Left cardiac atrium (tissue), 4 donors: Measurements from ENCODE around the gene DACT3. TPM values are rescaled to one million over a fixed set of nuclear protein-coding genes. Genes with fewer than 3 reads are reported as not detected.

Experiments used
- ATAC-seq, 2 donors: fragments of 200-7000 bp; cut with Tn5 transposase; one replicate each; pipeline ENCODE4 v1.9.1; 2020; ENCODE audit warnings: mild to moderate bottlenecking in 2 of 2, moderate library complexity in 2 of 2
- DNase-seq: peaks from one replicate; pipeline ENCODE4 v3.0.0-alpha.2; 2020
- intact Hi-C, 2 donors: fragments of 100-400 bp; cut with DNase I; formaldehyde crosslinking; loops; one replicate each; pipeline versions ENCODE4 v1.14.1 to v1.15.1; 2022 to 2023
- long read RNA-seq: library from polyadenylated mRNA; unstranded; transcript quantifications from one replicate; pipeline ENCODE4 v2.0.0, GENCODE V29; 2021
- total RNA-seq, 2 donors: library from RNA; stranded (reverse); fragmentation: NEBNext Ultra II Directional; extraction: Animal tissue kit (Norgen Biotek cat#: 25700); gene quantifications; one replicate each; pipeline ENCODE4 v1.2.1, GENCODE V29; 2021
- donor health status: DM: no; HTN: yes; CAD: no.
- donor health status: DM: no; HTN: yes; CAD: no; lungs with severe emphysema.
- donor health status: DM: yes; HTN: yes; CAD: no.
- donor health status: Dilated cardiomyopathy.

DACT3 gene, protein sequence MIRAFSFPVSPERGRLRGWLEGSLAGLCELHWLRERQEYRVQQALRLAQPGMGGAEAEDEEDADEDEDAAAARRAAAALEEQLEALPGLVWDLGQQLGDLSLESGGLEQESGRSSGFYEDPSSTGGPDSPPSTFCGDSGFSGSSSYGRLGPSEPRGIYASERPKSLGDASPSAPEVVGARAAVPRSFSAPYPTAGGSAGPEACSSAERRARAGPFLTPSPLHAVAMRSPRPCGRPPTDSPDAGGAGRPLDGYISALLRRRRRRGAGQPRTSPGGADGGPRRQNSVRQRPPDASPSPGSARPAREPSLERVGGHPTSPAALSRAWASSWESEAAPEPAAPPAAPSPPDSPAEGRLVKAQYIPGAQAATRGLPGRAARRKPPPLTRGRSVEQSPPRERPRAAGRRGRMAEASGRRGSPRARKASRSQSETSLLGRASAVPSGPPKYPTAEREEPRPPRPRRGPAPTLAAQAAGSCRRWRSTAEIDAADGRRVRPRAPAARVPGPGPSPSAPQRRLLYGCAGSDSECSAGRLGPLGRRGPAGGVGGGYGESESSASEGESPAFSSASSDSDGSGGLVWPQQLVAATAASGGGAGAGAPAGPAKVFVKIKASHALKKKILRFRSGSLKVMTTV
- total RNA-seq, result 10 to 100 TPM; 15.1 to 15.4 TPM
- long read RNA-seq, partial matches to known transcripts, result 0 of 2 reads
- long read RNA-seq, other reads (novel, unspliced or antisense), result 2 of 2 reads

DNA sequence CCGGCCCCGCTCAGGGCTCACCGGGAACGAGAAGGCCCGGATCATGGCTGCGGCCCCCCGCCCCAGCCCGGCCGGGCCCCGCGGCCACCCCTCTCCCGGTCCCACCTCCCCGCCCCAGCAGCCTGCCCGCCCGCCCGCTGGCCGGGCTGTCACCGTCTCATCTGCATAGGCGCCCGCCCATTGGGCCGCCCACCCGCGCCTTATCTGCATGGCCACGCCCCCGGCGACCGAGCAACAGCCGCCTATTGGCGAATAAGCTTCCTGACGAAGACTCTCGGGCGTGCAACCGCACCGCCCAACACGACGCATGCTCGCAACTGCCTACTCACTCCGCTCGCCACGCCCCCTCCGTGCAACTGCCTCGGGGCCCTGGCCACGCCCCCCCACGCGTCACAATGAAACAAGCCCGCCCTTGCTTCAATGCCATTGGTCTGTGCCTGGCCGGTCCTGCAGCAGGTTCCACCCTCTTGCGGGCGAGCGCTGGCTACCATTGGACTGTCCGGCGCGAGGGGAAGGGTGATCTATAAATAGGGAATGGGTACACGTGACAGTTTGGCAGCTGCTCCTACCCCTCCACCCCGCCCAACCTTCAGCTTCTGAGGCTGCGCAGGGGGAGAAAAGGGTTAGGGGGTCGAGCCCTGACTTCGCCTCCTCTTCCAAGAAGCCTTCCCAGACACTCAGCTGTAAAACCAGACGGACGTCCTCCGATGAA lies at the start of gene DACT3:
Gene DACT3, minus strand, starts transcription at position 163 of the 712 bp plus-strand sequence. Its CDS starts 118 bp downstream, at position 45.
- peak; percentile 94 to 97 for ATAC-seq
- intact Hi-C loops, result loop anchor here in 1 of 2 donors (10.0 kb wide), 1 partner anchor 46 kb away; no protein-coding TSS in a partner anchor
- peak; percentile 100 for DNase-seq

DNA sequence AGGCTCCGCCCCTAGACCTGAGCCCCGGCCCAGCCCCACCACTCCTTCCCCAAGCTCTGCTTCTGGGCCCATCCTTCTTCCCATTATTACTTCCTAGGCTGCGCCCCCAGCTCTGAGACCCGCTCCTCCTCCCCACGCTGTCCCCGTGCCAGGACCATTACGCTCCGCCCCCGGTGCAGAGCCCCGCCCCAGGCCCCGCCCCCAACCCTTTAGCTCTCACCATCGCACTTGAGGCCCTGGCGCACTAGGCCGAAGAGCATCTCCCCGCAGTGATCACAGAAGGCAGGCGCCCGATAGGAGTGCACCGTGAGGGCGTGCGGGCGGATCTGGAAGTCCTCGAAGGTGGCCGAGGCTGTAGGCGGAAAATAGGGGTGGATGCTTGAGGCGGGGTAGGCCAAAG lies 49.7 kb upstream of the DACT3 start:
- intact Hi-C loops, result no loop called here
- DNase-seq (no peak), ATAC-seq (no peak)

DNA sequence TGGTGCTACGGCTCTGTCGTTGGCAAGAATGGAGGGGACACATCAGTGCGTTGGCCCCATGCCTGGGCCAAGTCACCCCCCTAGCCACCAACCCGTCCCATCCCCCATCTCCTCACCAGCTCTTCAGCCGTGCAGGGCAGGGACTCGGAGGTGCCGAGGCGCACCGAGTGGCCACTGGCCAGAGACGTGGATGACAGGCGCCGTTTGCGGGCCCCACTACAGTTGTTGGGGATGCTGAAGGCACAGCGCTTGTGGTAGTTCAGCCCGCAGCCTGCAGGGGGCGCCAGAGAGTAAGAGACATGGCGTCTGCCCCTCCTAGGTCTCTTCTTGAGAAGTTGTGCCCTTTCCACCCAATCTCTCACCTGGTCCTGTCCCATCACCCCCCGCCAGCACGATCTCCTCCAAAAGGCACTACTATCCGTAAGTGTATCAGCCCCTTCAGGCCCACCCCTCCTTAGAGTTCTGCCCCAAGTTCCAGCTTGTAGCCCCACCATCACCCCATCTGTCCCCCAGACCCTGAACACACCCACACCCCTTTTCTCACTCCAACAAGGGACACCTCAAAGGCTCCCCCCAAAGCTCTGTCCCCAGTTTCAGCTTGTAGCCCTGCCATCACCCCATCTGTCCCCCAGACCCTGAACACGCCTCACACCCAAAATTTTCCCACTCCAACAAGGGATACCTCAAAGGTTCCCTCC lies 43.5 kb upstream of the DACT3 start:
- ATAC-seq (peak; percentile 74 to 89), DNase-seq (peak; percentile 75)
- intact Hi-C loops, result no loop called here

DNA sequence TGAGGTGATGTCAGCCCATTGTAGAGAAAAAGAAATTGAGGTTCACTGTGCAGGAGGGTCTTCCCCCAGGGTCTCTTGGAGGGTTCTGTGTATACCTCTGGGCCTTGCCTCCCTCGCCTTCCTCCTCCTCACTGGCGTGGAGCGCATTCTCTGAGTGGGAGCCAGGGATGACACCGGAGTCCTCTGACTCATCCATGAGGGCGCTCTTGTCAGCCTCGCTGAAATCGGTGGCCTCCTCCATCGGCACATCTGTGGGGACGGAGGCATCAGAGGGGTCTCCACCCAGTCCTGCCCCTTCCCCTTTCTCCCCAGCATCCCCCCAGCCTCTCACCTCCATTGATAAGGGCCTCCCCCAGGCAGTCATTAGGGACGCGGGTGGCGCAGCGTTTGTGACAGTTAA lies 39.7 kb upstream of the DACT3 start:
- no peak for DNase-seq
- intact Hi-C loops, result no loop called here
- no peak for ATAC-seq

DNA sequence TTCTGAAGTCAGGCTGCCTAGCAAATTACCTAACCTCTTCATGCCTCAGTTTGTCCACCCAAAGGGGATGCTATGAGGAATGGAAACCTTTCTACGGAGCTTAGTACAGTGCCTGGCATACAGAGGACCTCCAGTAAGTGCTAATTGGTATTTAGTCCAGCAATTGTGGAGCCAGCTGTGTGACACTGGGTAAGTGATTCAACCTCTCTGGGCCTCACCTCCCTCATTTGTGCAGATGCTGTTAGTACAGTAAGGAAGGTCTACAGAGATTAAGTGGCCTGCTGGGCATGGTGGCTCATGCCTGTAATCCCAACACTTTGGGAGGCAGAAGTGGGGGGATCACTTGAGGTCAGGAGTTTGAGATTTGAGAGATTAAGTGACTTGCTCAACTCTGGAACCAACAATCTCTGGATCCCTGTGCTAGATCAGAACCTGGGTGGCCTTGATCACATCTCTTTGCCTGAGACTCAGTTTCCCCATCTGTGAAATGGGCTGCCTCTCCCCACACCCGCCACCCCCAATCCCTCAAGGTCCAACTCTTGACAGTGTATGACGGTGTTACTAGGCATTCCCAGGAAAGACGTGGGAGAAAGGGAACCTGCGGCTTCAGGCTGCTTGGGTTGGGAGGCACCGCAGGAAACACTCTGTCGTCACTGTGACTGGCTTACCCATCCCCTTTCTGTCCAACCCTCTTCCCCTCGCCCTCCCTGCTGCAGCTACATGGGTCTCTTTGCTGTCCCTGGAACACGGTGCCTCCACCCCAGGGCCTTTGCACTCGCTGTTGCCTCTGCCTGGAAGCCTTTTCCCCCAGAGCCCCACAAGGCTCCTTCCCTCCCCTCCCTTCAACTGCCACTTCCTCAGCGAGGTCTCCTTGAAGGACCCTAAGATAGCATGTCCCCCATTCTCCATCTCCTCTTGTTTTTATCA lies 37.7 kb upstream of the DACT3 start:
- ATAC-seq (no peak), DNase-seq (no peak)
- intact Hi-C loops, result loop anchor here in 1 of 2 donors (5.0 kb wide), 1 partner anchor 39 kb away; no protein-coding TSS in a partner anchor

DNA sequence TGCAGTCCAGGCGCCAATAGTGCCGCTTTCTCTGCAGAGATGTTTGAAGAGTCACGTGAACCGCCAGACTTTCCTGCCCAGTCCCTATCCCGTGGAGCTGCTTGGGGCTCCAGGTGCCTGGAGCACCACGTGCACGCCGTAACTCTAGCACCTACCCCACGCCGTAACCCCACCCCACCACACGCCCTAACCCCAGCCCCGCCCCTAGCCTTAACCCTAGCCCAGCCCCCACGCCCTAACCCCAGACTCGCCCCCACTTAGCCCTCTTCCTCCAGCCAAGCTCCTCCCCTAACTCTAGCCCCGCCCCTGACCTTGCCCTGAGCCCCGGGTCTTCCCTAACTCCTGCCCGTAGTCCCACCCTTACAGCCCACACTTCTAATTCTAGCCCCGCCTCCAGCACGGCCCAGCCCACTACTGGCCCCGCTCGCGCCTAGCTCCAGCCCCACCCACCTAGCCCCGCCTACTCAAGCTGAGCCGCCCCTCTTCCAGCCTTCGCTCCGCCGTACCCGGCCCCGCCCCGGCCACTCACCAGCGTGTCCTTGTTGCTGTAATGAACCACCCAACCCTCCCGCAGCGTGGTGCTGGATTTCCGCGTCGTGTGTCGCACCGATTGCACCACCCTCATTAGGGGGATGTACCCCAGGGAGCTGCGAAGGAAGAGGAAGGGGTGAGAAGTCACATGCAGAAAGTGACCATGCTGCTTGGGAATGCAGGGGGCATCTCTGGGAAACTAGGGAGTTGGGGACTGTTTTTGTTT lies 36.4 kb upstream of the DACT3 start:
- DNase-seq (peak; percentile 94), ATAC-seq (peak; percentile 97 to 98)
- intact Hi-C loops, result loop anchor here in 1 of 2 donors (5.0 kb wide), 1 partner anchor 40 kb away; no protein-coding TSS in a partner anchor

DNA sequence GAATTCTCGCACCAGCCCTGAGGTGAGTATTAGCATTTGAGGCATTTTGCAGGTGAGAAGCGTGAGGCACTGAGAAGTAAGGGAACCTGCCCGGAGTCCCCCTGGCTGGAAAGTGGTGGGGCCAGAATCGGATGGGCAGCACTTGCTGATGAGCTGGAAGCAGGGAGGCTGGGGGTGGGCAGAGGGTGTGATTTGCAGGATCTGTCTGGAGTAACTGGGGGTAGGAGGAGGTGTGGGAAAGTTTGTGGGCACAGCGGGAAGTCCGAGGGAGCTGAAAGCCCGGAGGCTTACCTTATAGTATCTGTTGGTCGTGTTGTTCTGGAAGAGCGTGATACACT lies 35.9 kb upstream of the DACT3 start:
- intact Hi-C loops, result loop anchor here in 1 of 2 donors (5.0 kb wide), 1 partner anchor 40 kb away; no protein-coding TSS in a partner anchor
- ATAC-seq, result no peak
- no peak for DNase-seq

DNA sequence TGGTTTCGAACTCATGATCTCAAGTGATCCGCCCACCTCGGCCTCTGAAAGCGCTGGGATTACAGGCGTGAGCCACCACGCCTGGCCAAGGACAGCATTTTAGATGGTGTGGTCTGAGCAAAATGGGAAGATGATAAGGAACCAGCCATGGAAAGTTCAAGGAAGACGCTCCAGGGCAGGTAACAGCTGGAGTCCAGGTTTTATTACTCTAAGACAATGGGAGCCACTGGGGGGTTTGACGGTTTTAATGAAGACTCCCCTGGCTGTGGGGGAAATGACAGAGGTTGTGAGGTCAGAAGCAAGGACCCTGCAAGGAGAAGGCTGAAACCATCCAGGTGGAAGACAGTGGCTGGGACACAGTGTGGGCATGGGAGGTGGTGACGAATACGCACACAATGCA lies 35.1 kb upstream of the DACT3 start:
- DNase-seq (no peak), ATAC-seq (no peak)
- intact Hi-C loops, result loop anchor here in 1 of 2 donors (5.0 kb wide), 1 partner anchor 41 kb away; no protein-coding TSS in a partner anchor

DNA sequence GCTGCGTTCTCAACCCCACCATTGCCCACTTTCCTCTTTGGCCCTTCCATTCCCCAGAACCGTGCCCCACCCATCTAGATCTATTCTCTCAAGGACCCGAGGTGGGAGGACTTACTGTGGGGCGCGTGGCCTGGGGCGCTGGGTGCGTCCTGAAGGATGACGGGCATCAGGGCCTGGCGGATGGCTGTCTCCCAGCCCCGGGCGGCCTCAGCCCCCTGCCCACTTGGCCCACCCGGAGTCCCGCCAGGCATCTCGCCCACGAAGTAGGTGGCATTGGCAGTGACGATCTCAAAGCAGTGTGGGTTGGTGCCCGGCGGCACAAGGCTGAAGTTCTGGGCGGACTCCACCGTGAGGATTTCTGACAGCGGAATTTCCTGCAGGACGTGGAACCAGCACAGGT lies 32.8 kb upstream of the DACT3 start:
- intact Hi-C loops, result no loop called here
- DNase-seq (no peak), ATAC-seq (no peak)

DNA sequence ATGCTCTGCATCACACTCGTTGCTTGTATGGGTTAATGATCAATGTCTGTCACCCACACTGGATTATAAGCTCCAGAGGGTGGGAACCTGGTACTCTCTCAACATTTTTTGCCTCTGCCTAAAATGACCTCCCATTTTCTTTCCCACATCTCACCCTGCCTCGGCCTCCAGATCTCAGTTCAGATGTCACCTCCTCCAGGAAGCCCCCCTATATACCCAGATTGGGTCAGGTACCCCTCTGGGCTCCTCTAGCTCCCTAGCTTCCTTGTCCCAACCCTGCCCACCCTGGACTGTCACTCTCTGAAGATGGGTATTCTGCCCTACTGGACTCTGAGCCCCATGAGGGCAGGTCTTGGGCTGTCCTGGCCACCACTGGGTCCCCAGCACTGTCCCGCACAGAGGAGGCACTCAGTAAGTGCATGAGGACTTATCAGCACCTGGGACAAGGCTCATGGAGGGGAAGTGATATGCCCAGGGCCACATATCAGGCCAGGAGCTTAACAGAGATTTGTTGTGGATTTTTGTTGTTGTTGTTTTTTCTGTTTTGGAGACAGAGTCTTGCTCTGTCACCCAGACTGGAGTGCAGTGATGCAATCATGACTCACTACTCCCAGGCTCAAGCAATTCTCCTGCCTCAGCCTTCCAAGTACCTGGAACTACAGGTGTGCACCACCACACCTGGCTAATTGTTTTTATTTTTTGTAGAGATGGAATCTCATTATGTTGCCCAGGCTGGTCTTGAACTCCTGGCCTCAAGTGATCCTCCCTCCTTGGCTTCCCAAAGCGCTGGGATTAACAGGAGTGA lies 32.1 kb upstream of the DACT3 start:
- no peak for ATAC-seq
- no peak for DNase-seq
- intact Hi-C loops, result no loop called here

DNA sequence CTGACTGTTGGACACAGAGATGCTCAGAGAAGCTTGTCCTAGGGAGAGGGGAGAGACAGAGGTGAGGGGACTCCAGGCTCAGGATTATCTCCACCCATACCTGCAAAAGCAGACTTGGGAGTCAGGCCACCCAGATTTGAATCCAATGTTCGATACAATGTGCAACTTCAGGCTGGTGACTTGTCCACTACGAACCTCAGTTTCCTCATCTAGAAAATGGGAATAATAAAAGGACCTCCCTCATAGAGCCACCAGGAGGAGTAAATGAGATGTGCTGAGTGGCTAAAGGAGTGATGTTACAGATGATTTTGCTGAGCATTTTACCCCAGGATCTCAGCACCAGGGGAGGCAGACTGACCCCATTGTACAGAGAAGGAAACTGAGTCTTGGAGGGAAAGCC lies 31.0 kb upstream of the DACT3 start:
- intact Hi-C loops, result no loop called here
- no peak for DNase-seq
- ATAC-seq, result no peak

DNA sequence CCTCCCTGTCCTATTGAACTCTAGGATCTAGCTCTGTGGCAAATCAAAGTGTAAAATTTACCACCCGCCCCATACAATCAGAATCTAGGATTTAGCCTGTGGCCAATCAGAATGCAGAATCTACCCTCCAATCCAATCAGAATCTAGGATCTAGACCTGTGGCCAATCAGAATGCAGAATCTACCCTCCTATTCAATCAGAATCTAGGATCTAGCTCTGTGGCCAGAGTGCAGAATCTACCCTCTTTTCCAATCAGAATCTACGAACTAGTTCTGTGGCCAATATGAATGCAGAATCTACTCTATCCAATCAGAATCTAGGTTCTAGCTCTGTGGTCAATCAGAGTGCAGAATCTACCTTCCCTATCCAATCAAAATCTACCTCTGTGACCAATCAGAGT lies 30.1 kb upstream of the DACT3 start:
- ATAC-seq, result no peak
- intact Hi-C loops, result no loop called here
- DNase-seq, result no peak

DNA sequence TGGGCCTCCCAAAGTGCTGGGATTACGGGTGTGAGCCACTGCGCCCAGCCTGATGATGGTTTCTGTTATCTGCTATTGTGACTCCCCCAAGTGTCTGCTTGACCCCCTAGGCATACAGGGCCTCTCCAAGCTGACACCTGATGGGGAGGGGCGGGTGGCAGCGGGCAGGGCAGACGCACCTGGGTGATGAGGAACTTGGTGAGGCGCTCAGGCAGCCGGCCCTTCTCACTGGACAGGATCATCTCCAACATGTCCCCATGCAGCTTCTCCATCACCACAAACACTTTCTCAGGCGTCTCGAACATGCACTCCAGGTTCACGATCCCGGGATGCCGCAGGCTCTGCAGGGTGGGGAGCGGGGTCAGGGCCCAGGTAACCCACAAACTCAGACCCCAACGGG lies 28.4 kb upstream of the DACT3 start:
- intact Hi-C loops, result no loop called here
- no peak for DNase-seq
- no peak for ATAC-seq

DNA sequence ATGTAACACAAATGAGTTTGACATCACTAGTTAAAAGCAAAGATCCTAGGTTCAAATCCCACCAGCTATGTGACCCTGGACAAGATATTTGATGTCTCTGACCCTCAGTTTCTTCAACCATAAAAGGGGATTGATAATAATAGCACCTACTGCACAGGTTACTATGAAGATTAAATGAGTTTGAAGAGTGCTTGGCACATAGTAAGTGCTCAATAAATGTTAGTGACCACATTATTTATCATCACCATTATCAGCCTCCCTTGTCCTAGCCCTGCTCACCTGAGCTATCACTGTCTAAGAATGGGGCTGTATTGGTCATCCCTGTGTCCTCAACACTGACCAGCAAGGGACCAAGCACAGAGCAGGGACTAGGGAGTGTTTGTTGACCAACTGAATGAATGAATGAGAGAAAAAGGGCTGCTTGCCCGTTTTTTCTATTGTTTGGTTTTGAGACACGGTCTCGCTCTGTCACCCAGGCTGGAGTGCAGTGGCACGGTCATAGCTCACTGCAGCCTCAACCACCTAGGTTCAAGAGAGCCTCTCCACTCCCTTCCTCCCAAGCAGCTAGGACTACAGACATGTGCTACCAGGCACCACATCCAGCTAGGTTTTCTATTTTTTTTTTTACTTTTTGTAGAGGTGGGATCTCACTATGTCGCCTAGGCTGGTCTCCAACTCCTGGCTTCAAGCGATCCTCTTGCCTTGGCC lies 26.6 kb upstream of the DACT3 start:
- ATAC-seq, result no peak
- DNase-seq, result no peak
- intact Hi-C loops, result no loop called here

DNA sequence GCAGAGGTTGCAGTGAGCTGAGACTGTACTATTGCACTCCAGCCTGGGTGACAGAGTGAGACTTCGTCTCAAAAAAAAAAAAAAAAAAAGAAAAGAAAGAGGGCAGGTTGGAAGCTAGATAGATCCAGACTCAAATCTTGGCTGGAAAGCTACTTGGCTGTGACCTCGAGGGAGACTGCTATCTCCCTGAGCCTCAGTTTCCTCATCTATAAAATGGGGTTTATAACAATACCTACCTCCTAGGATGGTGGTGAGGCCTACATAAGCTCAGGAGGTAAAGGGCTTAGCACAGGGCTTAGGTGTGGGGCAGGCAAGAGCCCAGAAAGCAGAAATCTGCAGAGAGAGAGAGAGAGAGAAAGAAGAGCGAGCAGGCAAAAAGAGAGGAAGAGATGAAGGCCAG lies 24.2 kb upstream of the DACT3 start:
- ATAC-seq, result no peak
- intact Hi-C loops, result no loop called here
- no peak for DNase-seq

DNA sequence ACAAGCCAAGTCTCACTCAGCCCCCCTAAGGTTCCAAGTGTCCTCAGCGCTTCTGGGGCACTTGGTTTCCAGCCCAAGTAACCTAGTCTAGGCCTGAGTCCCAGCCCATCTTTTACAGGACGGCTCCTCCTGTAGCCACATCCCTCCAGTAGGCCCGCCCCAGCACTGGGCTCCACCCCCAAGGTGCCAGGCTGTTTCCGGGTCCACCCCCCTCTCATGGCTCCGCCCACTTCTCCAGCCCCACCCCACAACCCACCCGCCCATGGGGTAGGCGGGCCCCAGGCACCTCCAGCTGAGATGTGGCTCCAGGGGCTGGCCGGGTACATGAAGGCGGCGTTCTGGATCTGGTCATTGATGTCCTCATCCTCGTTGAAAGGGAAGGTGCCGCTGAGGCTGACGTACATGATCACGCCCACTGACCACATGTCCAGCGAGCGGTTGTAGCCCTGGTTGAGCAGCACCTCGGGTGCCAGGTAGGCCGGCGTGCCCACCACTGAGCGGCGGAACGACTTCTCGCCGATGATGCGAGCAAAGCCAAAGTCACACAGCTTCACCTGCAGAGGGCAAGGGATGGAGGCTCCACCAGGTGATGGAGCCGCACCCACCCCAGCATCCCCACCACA lies 17.2 kb upstream of the DACT3 start:
- ATAC-seq (peak; percentile 27 to 60), DNase-seq (peak; percentile 40)
- intact Hi-C loops, result no loop called here
